Loucy (cell line): ENCODE measurements around the gene TOM1L2.

Source experiments
- H2AFZ ChIP-seq: fragments of 200-600 bp; sonication (generic); 2 replicates; pipeline ENCODE4 v1.6.0; 2016; ENCODE audit warnings: antibody characterized with exemption, mild to moderate bottlenecking, low read length, moderate library complexity
- H3F3A ChIP-seq: fragments of 200-600 bp; 2 replicates; pipeline ENCODE4 v1.6.0; 2016; ENCODE audit warnings: antibody characterized with exemption, low read depth, mild to moderate bottlenecking
- H3K27me3 ChIP-seq: fragments of 200-600 bp; sonication (generic); 2 replicates; pipeline ENCODE4 v1.6.1; 2014; ENCODE audit warnings: low read length, mild to moderate bottlenecking; ENCODE audit not compliant: insufficient read depth, poor library complexity, severe bottlenecking
- H3K36me3 ChIP-seq: fragments of 200-600 bp; sonication (generic); 2 replicates; pipeline ENCODE4 v1.6.1; 2016; ENCODE audit warnings: low read length; ENCODE audit not compliant: insufficient read depth
- H3K4me1 ChIP-seq: fragments of 200-600 bp; sonication (generic); 2 replicates; pipeline ENCODE4 v1.5.1; 2014; ENCODE audit warnings: low read length, mild to moderate bottlenecking; ENCODE audit not compliant: insufficient read depth, poor library complexity, severe bottlenecking
- H3K4me2 ChIP-seq: fragments of 200-600 bp; sonication (generic); 2 replicates; pipeline ENCODE4 v1.6.0; 2014; ENCODE audit warnings: antibody characterized with exemption, low read length, low read depth, mild to moderate bottlenecking; ENCODE audit not compliant: poor library complexity, severe bottlenecking
- H3K4me3 ChIP-seq: fragments of 200-600 bp; sonication (generic); 2 replicates; pipeline ENCODE4 v1.5.1; 2014; ENCODE audit warnings: low read length, mild to moderate bottlenecking, mixed read lengths; ENCODE audit not compliant: poor library complexity, severe bottlenecking
- H3K79me2 ChIP-seq: fragments of 200-600 bp; sonication (generic); 2 replicates; pipeline ENCODE4 v1.6.1; 2014; ENCODE audit warnings: low read length; ENCODE audit not compliant: insufficient read depth
- H3K9ac ChIP-seq: fragments of 200-600 bp; sonication (generic); 2 replicates; pipeline ENCODE4 v1.6.0; 2014; ENCODE audit warnings: mild to moderate bottlenecking, low read depth, low read length, moderate library complexity; ENCODE audit not compliant: poor library complexity, severe bottlenecking
- H3K9me2 ChIP-seq: fragments of 200-600 bp; sonication (generic); replicated peaks from 2 replicates; pipeline ENCODE4 v1.6.1; 2016; ENCODE audit warnings: low read depth, low read length, mixed read lengths
- H3K9me3 ChIP-seq: fragments of 200-600 bp; sonication (generic); 2 replicates; pipeline ENCODE4 v1.6.1; 2014; ENCODE audit warnings: mild to moderate bottlenecking, antibody characterized with exemption, low read length, low read depth; ENCODE audit not compliant: insufficient read depth
- H4K20me1 ChIP-seq: fragments of 200-600 bp; sonication (generic); 2 replicates; pipeline ENCODE4 v1.6.0; 2014; ENCODE audit warnings: antibody characterized with exemption, low read length, mild to moderate bottlenecking; ENCODE audit not compliant: insufficient read depth, poor library complexity, severe bottlenecking
- EZH2phosphoT487 ChIP-seq: fragments of 200-600 bp; IDR thresholded peaks from 2 replicates; pipeline ENCODE4 v1.6.1; 2018; ENCODE audit warnings: antibody characterized with exemption, mild to moderate bottlenecking, moderate library complexity, borderline replicate concordance
- TF ChIP-seq, protein P1 (sequence below): fragments of 200-600 bp; sonication (generic); conservative IDR thresholded peaks from 2 replicates; pipeline ENCODE4 v1.5.1; 2014; ENCODE audit warnings: mild to moderate bottlenecking, antibody characterized with exemption, low read length

Gene TOM1L2

DNA sequence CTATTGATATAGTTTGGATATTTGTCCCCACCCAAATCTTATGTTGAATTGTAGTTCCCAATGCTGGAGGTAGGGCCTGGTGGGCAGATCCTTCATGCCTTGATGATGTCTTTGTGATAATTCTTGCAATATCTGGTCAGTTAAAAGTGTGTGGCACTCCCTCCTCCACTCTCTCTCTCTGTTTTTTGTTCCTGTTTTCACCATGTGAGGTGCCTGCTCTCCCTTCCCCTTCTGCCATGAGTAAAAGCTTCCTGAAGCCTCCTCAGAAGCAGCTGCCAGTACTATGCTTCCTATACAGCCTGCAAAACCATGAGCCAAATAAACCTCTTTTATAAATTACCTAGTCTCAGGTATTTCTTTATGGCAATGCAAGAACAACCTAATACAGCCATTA lies 47.3 kb downstream of the TOM1L2 start:
- no peaks in the 10 kb centered on the region for H3K9me2 ChIP-seq
- H3K27me3 ChIP-seq: no peaks in the 10 kb centered on the region
- no peaks in the 10 kb centered on the region for H3K9me3 ChIP-seq
- no peaks in the 10 kb centered on the region for H3K36me3 ChIP-seq
- no peak overlapping the region for H2AFZ ChIP-seq
- no peak for TF ChIP-seq EZH2phosphoT487
- TF ChIP-seq, protein P1, sequence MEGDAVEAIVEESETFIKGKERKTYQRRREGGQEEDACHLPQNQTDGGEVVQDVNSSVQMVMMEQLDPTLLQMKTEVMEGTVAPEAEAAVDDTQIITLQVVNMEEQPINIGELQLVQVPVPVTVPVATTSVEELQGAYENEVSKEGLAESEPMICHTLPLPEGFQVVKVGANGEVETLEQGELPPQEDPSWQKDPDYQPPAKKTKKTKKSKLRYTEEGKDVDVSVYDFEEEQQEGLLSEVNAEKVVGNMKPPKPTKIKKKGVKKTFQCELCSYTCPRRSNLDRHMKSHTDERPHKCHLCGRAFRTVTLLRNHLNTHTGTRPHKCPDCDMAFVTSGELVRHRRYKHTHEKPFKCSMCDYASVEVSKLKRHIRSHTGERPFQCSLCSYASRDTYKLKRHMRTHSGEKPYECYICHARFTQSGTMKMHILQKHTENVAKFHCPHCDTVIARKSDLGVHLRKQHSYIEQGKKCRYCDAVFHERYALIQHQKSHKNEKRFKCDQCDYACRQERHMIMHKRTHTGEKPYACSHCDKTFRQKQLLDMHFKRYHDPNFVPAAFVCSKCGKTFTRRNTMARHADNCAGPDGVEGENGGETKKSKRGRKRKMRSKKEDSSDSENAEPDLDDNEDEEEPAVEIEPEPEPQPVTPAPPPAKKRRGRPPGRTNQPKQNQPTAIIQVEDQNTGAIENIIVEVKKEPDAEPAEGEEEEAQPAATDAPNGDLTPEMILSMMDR: no peak
- H3K9ac ChIP-seq: no peak overlapping the region
- H3F3A ChIP-seq: no peaks in the 10 kb centered on the region
- H3K79me2 ChIP-seq: no peaks in the 10 kb centered on the region
- H3K4me1 ChIP-seq: peaks cover 5% of the 10 kb centered on the region
- no peak overlapping the region for H3K4me3 ChIP-seq
- no peak overlapping the region for H3K4me2 ChIP-seq
- H4K20me1 ChIP-seq: no peaks in the 10 kb centered on the region

DNA sequence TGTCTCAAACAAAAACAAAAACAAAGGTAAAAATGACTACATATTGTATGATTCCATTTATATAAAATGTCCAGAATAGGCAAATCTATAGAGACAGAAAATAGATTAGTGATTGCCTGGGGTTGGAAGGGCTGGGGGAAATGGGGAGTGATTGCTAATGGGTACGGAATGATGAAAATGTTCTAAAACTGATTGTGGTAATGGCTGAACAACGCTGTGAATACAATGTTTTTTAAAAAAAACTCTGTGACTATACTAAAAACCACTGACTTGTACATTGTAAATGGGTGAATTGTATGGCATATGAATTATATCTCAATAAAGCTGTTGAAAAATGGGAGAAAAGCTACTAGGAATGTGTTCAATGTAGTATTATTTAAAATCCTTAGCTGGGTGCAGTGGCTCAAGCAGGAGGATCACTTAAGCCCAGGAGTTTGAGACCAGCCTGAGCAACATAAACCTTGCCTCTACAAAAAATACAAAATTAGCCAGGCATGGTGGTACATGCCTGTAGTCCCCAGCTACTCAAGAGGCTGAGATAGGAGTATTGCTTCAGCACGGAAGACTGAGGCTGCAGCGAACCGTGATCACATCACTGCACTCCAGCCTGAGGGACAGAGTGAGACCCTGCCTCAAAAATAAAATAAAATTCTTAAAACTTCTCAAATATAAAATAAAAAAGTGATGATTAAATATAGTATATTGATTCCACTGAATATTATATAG lies 47.9 kb downstream of the TOM1L2 start:
- TF ChIP-seq, protein P1: no peak
- TF ChIP-seq EZH2phosphoT487: no peak
- Histone ChIP-seq H2AFZ (no peak overlapping the region), H3F3A (no peaks in the 10 kb centered on the region), H3K36me3 (no peaks in the 10 kb centered on the region), H3K4me3 (no peak overlapping the region), H3K79me2 (no peaks in the 10 kb centered on the region), H3K9ac (no peak overlapping the region), H3K4me1 (peaks cover 11% of the 10 kb centered on the region), H4K20me1 (no peaks in the 10 kb centered on the region), H3K9me3 (no peaks in the 10 kb centered on the region), H3K9me2 (no peaks in the 10 kb centered on the region), H3K27me3 (no peaks in the 10 kb centered on the region), H3K4me2 (no peak overlapping the region)

DNA sequence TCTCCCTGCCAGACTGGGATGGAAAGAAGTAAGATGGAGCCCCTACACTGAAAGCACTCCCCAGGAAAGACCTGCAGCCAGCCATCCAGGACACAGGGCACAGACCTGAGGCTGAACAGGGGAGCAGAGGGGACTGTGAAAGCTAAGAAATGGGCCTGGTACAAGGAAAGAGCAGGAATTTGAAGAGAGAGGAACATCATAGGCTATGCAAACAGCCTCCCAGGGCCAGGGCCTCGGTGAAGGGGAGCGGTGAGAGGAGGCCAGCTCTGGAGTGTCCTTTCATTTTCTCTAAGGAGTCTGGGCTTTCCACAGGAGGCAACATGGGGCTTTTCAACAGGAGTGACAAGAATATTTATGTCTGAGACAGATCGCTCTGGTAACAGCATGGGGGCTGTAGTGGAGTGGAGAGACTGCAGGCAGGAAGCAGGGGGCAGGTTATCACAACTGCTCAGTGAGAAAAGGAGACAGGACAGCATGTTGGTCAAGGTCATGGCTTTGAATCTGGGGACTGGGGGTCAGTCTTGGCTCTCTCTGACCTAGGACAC lies 50.1 kb downstream of the TOM1L2 start:
- Histone ChIP-seq H3K4me1 (peaks cover 15% of the 10 kb centered on the region), H3K79me2 (no peaks in the 10 kb centered on the region), H3K36me3 (no peaks in the 10 kb centered on the region), H4K20me1 (no peaks in the 10 kb centered on the region), H2AFZ (no peak overlapping the region), H3F3A (no peaks in the 10 kb centered on the region), H3K9me2 (no peaks in the 10 kb centered on the region), H3K4me2 (no peak overlapping the region), H3K4me3 (no peak overlapping the region), H3K27me3 (no peaks in the 10 kb centered on the region), H3K9ac (no peak overlapping the region), H3K9me3 (no peaks in the 10 kb centered on the region)
- TF ChIP-seq EZH2phosphoT487: no peak
- TF ChIP-seq, protein P1: no peak
